ENCODE data around the gene NR6A1. TPM values are rescaled to one million over a fixed set of nuclear protein-coding genes. Genes with fewer than 3 reads are reported as not detected.

NR6A1 gene
- total RNA-seq = under 1 TPM; 0.28 to 0.76 TPM

DNA sequence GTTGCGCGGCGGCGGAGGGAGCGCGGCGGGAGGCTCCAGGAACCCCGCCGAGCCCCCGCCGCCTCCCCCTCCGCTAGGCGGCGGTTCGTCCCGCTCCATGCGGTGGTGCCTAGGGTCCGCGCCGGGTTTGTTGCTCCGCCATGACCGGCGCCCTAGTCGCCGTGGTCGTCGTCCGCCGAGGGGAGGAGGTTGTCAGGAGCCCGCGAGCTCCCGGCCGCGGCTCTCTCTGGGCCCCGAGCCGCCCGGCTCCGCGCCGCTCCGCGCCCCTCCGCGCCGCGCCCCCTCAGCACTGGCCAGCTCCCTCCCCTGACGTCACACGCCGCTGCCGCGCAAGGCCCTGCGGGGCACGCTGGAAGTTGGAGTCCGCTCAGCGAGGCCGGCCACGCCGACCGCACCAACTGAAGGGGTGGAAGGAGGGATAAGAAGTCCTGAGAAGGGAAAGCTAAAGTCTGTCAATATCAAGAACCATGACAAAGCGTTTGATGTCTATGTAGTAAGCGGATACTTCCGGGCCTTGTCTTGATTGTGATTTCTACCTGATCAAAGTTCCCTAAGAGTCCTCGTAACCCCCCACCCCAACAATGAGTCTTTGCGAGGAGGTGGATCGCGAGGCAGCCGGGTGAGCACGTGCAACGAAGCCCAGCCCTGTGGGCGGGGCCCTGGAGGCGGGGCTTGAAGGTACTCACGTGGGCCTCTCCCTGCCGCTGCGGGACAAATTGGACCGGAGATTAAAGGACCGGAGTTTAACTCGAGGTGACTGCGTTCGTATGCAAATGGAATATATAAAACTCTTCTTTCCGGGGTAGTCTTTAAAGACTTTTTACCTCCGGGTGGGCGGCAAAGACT is at the start of gene NR6A1:
TSS of gene NR6A1 (minus strand) at position 291 of the 846 bp plus-strand sequence.
- Mint-ChIP-seq H3K27ac (peak within 1 kb of the TSS; percentile 73), H3K36me3 (ENCODE audit: low read depth) (no peaks in the 10 kb centered on the region), H3K4me1 (peaks cover 45% of the 10 kb centered on the region), H3K4me3 (peak within 1 kb of the TSS; percentile 81), H3K27me3 (peaks cover 57% of the 10 kb centered on the region), H3K9me3 (no peaks in the 10 kb centered on the region)
- peak; percentile 94 for DNase-seq
- ChIA-PET POLR2A (interaction anchor here (1.1 to 8.1 kb wide), 5 partner anchors 10 to 99 kb away, joined by 4 to 66 read pairs (median 6); partner anchors contain the start of genes ARPC5L, RPL35 and WDR38), CTCF (interaction anchor here (0.8 to 10.1 kb wide), 13 partner anchors 8 to 603 kb away, joined by 3 to 264 read pairs (median 5); partner anchors contain the start of genes ARPC5L, RPL35 and WDR38)

DNA sequence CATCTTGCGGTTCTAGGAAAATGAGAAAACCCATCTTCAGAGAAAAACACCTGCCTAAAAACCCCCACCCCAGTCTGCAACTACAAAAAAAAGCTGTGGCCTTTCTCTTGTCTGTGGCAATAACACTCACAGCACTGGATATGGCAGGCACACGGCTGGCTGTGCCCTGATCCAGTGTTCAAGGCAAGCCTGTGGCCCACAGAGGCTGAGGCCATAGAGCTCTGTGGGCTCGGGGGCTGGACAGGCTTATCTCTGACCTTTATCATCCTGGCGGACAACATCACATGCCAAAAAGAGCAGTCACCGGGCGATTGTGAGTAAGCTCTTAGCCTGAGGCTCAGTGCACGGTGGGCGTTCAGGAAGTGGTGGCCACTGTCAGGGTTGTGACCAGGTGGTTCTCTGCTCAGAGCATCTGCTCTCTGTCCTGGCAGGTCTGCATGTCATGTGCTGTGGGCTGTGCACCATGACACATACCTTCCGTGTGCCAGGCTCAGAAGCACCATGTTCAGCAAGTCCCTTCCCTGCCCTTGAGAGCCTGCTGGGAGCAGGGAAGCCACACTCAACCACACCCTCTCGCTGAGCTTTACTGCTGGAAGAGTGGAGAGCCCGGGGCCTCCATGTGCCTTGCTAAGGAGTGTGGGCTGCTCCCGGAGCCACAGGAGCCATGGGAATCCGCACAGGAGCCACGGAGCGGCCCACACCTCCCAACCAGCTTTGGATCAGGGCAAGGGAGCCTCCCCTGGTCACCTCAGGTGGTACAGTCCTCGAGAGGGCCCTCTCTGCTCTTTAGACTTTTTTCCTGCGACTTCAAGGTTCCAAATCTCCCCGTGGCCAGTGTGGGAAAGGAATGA is 47.5 kb upstream of the NR6A1 start:
- peaks cover 11% of the 10 kb centered on the region for H3K4me1 Mint-ChIP-seq
- H3K9me3 Mint-ChIP-seq = no peaks in the 10 kb centered on the region
- H3K27me3 Mint-ChIP-seq = peaks cover 3% of the 10 kb centered on the region
- H3K27ac Mint-ChIP-seq = no peak overlapping the region
- no peak overlapping the region for H3K4me3 Mint-ChIP-seq
- POLR2A ChIA-PET = no interaction called here
- no peaks in the 10 kb centered on the region for H3K36me3 Mint-ChIP-seq (ENCODE audit: low read depth)
- CTCF ChIA-PET = interaction anchor here (0.6 to 1.1 kb wide), 5 partner anchors 21 to 44 kb away, joined by 3 read pairs; partner anchors contain the start of gene OLFML2A
- peak; percentile 20 for DNase-seq

DNA sequence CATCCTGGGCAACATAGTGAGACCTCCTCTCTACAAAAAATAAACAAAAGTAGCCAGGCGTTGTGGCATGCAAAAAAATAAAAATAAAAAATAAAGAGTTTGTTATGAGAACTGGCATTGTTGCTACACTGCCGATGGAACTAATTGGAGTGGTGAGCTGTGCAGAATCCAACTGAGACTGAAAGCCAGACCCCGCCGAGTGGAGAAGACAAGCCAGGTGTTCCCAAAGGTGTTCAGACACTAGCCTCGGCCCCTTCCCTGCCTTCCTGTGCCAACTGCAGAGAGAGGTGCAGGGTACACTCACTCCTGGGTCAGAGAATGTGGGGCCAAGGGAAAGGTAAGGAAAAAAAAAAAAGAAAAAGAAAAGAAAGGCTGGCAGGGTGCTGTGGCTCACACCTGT is 44.5 kb upstream of the NR6A1 start:
- CTCF ChIA-PET = interaction anchor here (0.7 kb wide), 1 partner anchor 1993 kb away, joined by 4 read pairs; no protein-coding TSS in a partner anchor
- Mint-ChIP-seq H3K36me3 (ENCODE audit: low read depth) (no peaks in the 10 kb centered on the region), H3K27ac (no peak overlapping the region), H3K4me3 (no peak overlapping the region), H3K4me1 (peaks cover 11% of the 10 kb centered on the region), H3K27me3 (no peaks in the 10 kb centered on the region), H3K9me3 (no peaks in the 10 kb centered on the region)
- POLR2A ChIA-PET = no interaction called here
- no peak for DNase-seq

DNA sequence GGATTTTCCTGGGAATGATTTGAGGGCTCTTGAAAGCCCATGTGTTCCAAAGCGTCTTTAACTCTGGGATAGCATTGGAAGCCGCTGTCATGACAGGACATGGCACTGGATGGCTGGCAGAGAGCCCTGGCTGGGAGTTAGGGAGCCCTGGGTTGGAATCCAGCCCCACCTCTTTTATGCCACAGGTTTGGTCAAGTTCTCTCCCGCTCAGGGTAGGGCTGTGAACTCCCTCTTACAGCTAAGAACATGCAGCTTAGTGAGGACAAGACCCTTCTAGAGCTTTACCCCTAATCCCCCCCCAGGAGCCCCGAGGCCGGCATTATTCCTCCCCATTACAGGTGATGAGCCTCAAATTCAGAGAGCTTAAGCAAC is 43.0 kb upstream of the NR6A1 start:
- ChIA-PET POLR2A (no interaction called here), CTCF (interaction anchor here (1.5 kb wide), 1 partner anchor 39 kb away, joined by 3 read pairs; the partner anchor contains the start of gene WDR38)
- H3K9me3 Mint-ChIP-seq = no peaks in the 10 kb centered on the region
- DNase-seq = no peak
- H3K27ac Mint-ChIP-seq = no peak overlapping the region
- H3K4me3 Mint-ChIP-seq = no peak overlapping the region
- H3K27me3 Mint-ChIP-seq = no peaks in the 10 kb centered on the region
- peaks cover 10% of the 10 kb centered on the region for H3K4me1 Mint-ChIP-seq
- no peaks in the 10 kb centered on the region for H3K36me3 Mint-ChIP-seq (ENCODE audit: low read depth)

DNA sequence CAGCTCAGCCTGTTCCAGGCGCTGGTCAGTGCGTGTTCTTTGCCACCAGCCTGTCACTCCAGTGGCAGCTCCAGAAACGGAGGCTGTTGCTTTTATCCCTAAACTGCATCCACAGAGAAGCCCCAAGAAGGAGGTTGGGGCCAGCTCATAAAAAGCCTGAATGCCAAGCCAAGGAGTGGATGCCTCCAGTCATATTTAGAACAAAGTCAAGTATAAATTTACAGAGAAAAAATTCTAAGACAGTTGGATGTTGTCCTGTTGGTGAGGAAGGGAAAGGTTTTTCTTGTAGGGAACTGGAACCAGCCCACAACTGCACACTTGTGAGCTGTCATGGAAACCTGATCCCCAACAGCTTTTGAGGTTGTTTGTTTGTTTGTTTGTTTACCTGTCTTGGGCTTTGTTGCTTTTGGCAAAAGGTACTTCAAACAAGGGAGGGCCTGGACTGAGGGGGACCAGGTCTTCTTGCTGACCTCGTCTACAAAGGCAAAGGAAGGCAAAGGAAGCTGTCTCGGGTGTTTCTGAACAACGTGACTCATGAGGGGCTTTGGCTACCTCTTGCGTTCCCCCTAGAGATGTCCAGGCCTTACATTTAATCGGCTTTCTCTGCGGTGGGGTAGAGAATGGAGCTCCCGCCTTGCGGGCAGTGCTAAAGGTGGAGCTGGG is 42.5 kb upstream of the NR6A1 start:
- DNase-seq = no peak
- no peak overlapping the region for H3K27ac Mint-ChIP-seq
- no peaks in the 10 kb centered on the region for H3K9me3 Mint-ChIP-seq
- no peak overlapping the region for H3K4me3 Mint-ChIP-seq
- ChIA-PET CTCF (interaction anchor here (1.5 kb wide), 1 partner anchor 39 kb away, joined by 3 read pairs; the partner anchor contains the start of gene WDR38), POLR2A (no interaction called here)
- H3K4me1 Mint-ChIP-seq = peaks cover 9% of the 10 kb centered on the region
- H3K27me3 Mint-ChIP-seq = no peaks in the 10 kb centered on the region
- H3K36me3 Mint-ChIP-seq (ENCODE audit: low read depth) = no peaks in the 10 kb centered on the region

DNA sequence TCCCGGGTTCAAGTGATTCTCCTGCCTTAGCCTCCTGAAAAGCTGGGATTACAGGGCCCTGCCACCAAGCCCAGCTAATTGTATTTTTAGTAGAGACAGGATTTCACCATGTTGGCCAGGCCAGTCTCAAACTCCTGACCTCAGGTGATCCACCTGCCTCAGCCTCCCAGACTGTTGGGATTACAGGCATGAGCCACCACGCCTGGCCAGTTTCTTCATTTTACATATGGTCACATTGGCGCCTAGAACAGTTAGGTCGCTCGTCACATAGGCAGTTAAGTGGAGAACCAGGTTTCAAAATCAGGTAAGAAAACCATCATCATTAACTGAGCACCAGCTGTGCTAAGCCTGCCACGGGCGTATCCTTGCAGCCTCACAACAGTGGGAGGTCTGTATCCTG is 41.9 kb upstream of the NR6A1 start:
- ChIA-PET CTCF (interaction anchor here (1.5 kb wide), 1 partner anchor 40 kb away, joined by 3 read pairs; the partner anchor contains the start of gene WDR38), POLR2A (no interaction called here)
- no peaks in the 10 kb centered on the region for H3K27me3 Mint-ChIP-seq
- no peak overlapping the region for H3K4me3 Mint-ChIP-seq
- no peaks in the 10 kb centered on the region for H3K36me3 Mint-ChIP-seq (ENCODE audit: low read depth)
- no peaks in the 10 kb centered on the region for H3K9me3 Mint-ChIP-seq
- H3K4me1 Mint-ChIP-seq = peaks cover 3% of the 10 kb centered on the region
- DNase-seq = no peak
- H3K27ac Mint-ChIP-seq = no peak overlapping the region

DNA sequence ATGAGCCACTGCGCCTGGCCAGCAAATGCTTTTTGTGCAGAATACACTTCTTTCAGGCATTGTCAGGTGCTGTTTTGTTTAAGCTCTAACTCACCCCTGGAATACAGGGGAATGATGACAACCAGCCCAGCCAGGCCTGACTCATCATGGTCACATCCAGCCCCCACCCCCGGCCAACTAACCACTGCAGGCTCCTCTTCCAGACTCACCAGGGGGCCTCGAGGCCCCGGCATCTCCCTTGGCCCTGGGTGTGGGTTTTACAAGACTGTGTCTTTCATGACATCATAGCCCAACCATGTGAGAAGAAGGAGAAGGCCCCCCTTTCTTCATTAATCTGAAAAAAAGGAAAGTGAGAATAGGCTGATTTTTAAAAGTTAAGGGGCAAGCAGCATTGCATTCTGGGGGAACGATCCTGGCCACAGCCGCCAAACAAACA is 41.3 kb upstream of the NR6A1 start:
- Mint-ChIP-seq H3K36me3 (ENCODE audit: low read depth) (no peaks in the 10 kb centered on the region), H3K4me3 (no peak overlapping the region), H3K4me1 (peaks cover 2% of the 10 kb centered on the region), H3K9me3 (no peaks in the 10 kb centered on the region), H3K27ac (no peak overlapping the region), H3K27me3 (no peaks in the 10 kb centered on the region)
- ChIA-PET CTCF (interaction anchor here (1.0 kb wide), 1 partner anchor 28 kb away, joined by 3 read pairs; no protein-coding TSS in a partner anchor), POLR2A (no interaction called here)
- DNase-seq = no peak

DNA sequence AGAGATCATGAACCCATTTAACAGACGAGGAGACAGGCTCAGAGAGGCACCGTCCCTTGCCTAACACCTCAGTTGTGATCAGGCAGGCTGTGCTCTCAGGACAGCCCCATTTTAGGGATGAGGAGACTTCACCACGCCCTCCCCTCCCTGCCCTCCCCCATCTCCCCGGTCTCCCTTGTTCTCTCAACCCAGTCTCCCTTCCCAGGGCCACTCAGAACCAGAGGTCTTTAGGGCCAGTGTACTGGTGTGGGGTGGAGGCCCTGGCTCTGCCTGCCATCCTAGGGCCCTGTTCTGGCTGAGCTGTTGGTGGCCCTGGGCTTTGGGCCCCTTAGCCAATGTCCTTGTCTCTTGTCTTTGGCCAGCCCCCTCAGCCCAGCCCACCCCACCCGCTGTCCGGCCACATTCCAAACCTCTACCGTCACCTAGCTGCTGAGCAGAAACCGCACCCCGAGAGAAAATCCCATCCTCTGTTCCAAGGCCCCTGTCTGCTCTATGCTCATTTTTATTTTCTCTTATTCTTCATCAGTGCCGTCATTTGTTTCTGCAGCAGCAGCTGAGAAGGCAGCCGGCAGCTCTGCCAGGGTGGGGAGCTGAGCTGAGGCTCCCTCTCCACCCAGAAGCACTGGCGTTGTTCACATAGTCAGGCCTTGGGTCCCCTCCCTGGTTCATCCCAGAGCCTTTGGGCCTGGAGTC is 39.7 kb upstream of the NR6A1 start:
- Mint-ChIP-seq H3K9me3 (no peaks in the 10 kb centered on the region), H3K4me3 (no peak overlapping the region), H3K36me3 (ENCODE audit: low read depth) (no peaks in the 10 kb centered on the region), H3K4me1 (no peaks in the 10 kb centered on the region), H3K27me3 (no peaks in the 10 kb centered on the region), H3K27ac (no peak overlapping the region)
- DNase-seq = no peak
- ChIA-PET POLR2A (no interaction called here), CTCF (no interaction called here)

DNA sequence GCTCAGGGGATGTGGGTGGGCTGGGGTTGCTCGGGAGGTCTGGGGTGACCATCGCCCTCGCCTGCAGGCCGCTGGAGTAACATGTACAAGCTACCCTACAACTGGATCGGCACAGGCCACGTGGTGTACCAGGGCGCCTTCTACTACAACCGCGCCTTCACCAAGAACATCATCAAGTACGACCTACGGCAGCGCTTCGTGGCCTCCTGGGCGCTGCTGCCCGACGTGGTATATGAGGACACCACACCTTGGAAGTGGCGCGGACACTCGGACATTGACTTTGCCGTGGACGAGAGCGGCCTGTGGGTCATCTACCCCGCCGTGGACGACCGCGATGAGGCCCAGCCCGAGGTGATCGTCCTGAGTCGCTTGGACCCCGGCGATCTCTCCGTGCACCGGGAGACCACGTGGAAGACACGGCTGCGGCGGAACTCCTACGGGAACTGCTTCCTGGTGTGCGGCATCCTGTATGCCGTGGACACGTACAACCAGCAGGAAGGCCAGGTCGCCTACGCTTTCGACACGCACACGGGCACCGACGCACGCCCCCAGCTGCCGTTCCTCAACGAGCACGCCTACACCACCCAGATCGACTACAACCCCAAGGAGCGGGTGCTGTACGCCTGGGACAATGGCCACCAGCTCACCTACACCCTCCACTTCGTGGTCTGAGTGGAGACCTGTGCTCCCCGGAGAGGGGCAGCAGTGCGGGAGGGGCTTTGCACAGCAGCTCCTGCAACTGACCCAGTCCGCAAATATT is 38.8 kb upstream of the NR6A1 start:
- Mint-ChIP-seq H3K27ac (no peak overlapping the region), H3K4me1 (no peaks in the 10 kb centered on the region), H3K27me3 (peaks cover 3% of the 10 kb centered on the region), H3K4me3 (no peak overlapping the region), H3K36me3 (ENCODE audit: low read depth) (no peaks in the 10 kb centered on the region), H3K9me3 (no peaks in the 10 kb centered on the region)
- CTCF ChIA-PET = interaction anchor here (0.6 kb wide), 1 partner anchor 58 kb away, joined by 4 read pairs; no protein-coding TSS in a partner anchor
- POLR2A ChIA-PET = no interaction called here
- no peak for DNase-seq

DNA sequence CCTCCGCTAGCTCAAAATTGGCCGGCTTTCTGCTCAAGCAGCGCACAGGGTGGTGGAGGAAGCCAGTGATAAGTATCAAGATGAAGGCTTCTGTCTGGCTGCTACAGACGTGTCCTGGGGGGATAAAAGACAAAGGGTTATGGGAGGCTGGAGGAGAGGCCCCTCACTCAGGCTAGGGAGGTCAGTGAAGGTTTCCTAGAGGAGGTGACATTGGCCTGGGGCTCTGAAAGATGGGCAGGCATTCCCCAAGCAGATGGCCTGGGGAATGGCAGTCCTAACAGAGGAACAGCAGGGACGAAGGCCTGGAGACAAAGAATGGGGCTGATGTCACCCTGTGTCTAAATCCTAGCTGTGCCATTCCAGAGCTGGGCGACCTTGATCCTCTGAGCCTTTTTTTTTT is 38.1 kb upstream of the NR6A1 start:
- Mint-ChIP-seq H3K36me3 (ENCODE audit: low read depth) (no peaks in the 10 kb centered on the region), H3K4me3 (no peak overlapping the region), H3K27ac (no peak overlapping the region), H3K27me3 (peaks cover 3% of the 10 kb centered on the region), H3K9me3 (no peaks in the 10 kb centered on the region), H3K4me1 (no peaks in the 10 kb centered on the region)
- no peak for DNase-seq
- ChIA-PET CTCF (interaction anchor here (1.5 kb wide), 1 partner anchor 44 kb away, joined by 3 read pairs; the partner anchor contains the start of gene WDR38), POLR2A (no interaction called here)

DNA sequence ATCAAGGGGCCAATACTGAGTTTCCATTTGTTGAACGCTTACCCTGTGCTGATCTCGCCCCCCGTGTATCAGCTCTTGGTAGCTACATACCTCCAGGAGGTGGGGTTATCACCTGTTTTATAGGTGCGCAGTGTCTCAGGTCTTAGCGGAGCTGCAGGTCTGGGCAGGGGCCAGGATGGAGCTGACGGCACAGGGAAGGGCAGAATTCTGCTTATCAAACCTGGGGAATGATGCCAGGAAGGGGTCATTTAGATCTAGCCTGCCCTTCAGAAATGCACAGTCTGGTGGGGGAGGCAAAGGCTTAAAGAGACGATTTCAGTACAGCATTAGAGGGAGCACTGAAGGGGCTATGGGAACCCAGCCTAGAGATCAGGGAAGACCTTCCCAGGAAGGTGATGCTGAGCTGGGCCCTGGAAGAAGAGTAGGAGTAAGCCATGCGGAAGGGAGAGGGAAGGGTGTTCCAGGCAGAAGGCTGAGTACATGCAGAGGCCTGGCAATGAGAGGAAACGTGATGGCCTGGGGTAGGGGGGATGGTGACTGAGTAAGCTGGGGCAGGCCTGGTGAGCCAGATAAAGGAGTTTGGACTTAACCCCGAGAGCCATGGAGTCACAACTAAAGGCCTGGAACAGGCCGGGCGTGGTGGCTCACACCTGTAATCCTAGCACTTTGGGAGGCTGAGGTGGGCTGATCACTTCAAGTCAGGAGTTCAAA is 37.3 kb upstream of the NR6A1 start:
- Mint-ChIP-seq H3K4me3 (no peak overlapping the region), H3K4me1 (no peaks in the 10 kb centered on the region), H3K27ac (no peak overlapping the region), H3K36me3 (ENCODE audit: low read depth) (no peaks in the 10 kb centered on the region), H3K9me3 (no peaks in the 10 kb centered on the region), H3K27me3 (peaks cover 3% of the 10 kb centered on the region)
- ChIA-PET CTCF (interaction anchor here (1.5 kb wide), 1 partner anchor 44 kb away, joined by 3 read pairs; the partner anchor contains the start of gene WDR38), POLR2A (no interaction called here)
- no peak for DNase-seq

Data from activated CD4-positive, alpha-beta memory T cell treated with anti-CD3 and anti-CD28 coated beads, Interleukin-2, amount 10 ng/mL, durations not matched to agents 7 days and 5 days (primary cell).